Activated CD8-positive, alpha-beta T cell treated with anti-CD3 and anti-CD28 coated beads, Interleukin-2, amount 10 ng/mL, durations not matched to agents 7 days and 5 days (primary cell): Measurements from ENCODE around the gene LIG3. TPM values are rescaled to one million over a fixed set of nuclear protein-coding genes. Genes with fewer than 3 reads are reported as not detected.

Source experiments
- ATAC-seq: fragments of 150-1000 bp; cut with Tn5 transposase; one replicate; pipeline ENCODE4 v1.10.0; 2021; ENCODE audit warnings: moderate library complexity
- CTCF ChIA-PET: fragments of 350-600 bp; sonication (Branson Sonifier 250); formaldehyde crosslinking; loops from one replicate; lab custom pipeline; 2021; ENCODE audit warnings: antibody characterized with exemption; lab: Charles Lee
- POLR2A ChIA-PET: fragments of 350-600 bp; sonication (Branson Sonifier 250); formaldehyde crosslinking; loops from one replicate; lab custom pipeline; 2021; ENCODE audit warnings: antibody characterized with exemption; lab: Charles Lee
- DNase-seq: peaks from one replicate; pipeline ENCODE4 v3.0.0-alpha.2; 2020
- H3K27ac Mint-ChIP-seq: one replicate; pipeline ENCODE4 v1.8.0; 2021; ENCODE audit warnings: mild to moderate bottlenecking, mixed read lengths
- H3K27me3 Mint-ChIP-seq: one replicate; pipeline ENCODE4 v1.8.0; 2021; ENCODE audit warnings: low read depth, mixed read lengths
- H3K36me3 Mint-ChIP-seq: one replicate; pipeline ENCODE4 v1.8.0; 2021; ENCODE audit warnings: low read depth, mixed read lengths
- H3K4me1 Mint-ChIP-seq: one replicate; pipeline ENCODE4 v1.8.0; 2021; ENCODE audit warnings: low read depth, mixed read lengths
- H3K4me3 Mint-ChIP-seq: one replicate; pipeline ENCODE4 v1.8.0; 2021; ENCODE audit warnings: mild to moderate bottlenecking, mixed read lengths
- H3K9me3 Mint-ChIP-seq: one replicate; pipeline ENCODE4 v1.8.0; 2022; ENCODE audit warnings: mixed read lengths; ENCODE audit not compliant: insufficient read depth
- total RNA-seq, 2 experiments: library from RNA; stranded (reverse); gene quantifications; one replicate each; pipeline ENCODE4 v1.2.3, GENCODE V29; 2021

Gene LIG3
- total RNA-seq, 2 experiments from 2014 or later = 38.7 to 42.2 TPM

GRCh38 chr17:35052780-35053179 lies 72.5 kb downstream of the LIG3 start:
- H3K9me3 Mint-ChIP-seq = no peaks in the 10 kb centered on the region
- H3K27me3 Mint-ChIP-seq = no peaks in the 10 kb centered on the region
- H3K4me3 Mint-ChIP-seq = no peak overlapping the region
- H3K4me1 Mint-ChIP-seq = peaks cover 45% of the 10 kb centered on the region
- POLR2A ChIA-PET = interaction anchor here (1.5 to 2.2 kb wide), 4 partner anchors 10 to 30 kb away, joined by 3 to 12 read pairs (median 5); partner anchors contain the start of gene RFFL
- H3K27ac Mint-ChIP-seq = no peak overlapping the region
- ATAC-seq = no peak
- H3K36me3 Mint-ChIP-seq = peaks cover 16% of the 10 kb centered on the region
- no peak for DNase-seq
- CTCF ChIA-PET = interaction anchor here (1.1 to 1.6 kb wide), 6 partner anchors 9 to 67 kb away, joined by 3 to 17 read pairs (median 3); partner anchors contain the start of gene RFFL

GRCh38 chr17:35053204-35053603 lies 72.9 kb downstream of the LIG3 start:
- ChIA-PET POLR2A (interaction anchor here (0.5 to 2.2 kb wide), 5 partner anchors 10 to 30 kb away, joined by 3 to 12 read pairs (median 5); partner anchors contain the start of gene RFFL), CTCF (interaction anchor here (1.1 to 1.6 kb wide), 7 partner anchors 9 to 67 kb away, joined by 3 to 17 read pairs (median 3); partner anchors contain the start of gene RFFL)
- H3K36me3 Mint-ChIP-seq = peaks cover 16% of the 10 kb centered on the region
- H3K9me3 Mint-ChIP-seq = no peaks in the 10 kb centered on the region
- no peak overlapping the region for H3K4me3 Mint-ChIP-seq
- H3K27ac Mint-ChIP-seq = no peak overlapping the region
- ATAC-seq (no peak), DNase-seq (no peak)
- no peaks in the 10 kb centered on the region for H3K27me3 Mint-ChIP-seq
- peaks cover 45% of the 10 kb centered on the region for H3K4me1 Mint-ChIP-seq

- Mint-ChIP-seq H3K27ac (no peak overlapping the region), H3K9me3 (no peaks in the 10 kb centered on the region), H3K27me3 (no peaks in the 10 kb centered on the region), H3K4me3 (no peak overlapping the region), H3K36me3 (peaks cover 22% of the 10 kb centered on the region), H3K4me1 (peaks cover 30% of the 10 kb centered on the region)
- ATAC-seq = no peak
- POLR2A ChIA-PET = no interaction called here
- no peak for DNase-seq
- CTCF ChIA-PET = interaction anchor here (0.8 to 1.6 kb wide), 2 partner anchors 15 to 33 kb away, joined by 3 to 5 read pairs; no protein-coding TSS in a partner anchor
Measured at GRCh38 chr17:35056013-35056412, 75.7 kb downstream of the LIG3 start.

- DNase-seq (no peak), ATAC-seq (no peak)
- H3K4me3 Mint-ChIP-seq = no peak overlapping the region
- H3K27me3 Mint-ChIP-seq = no peaks in the 10 kb centered on the region
- no peaks in the 10 kb centered on the region for H3K9me3 Mint-ChIP-seq
- H3K4me1 Mint-ChIP-seq = peaks cover 18% of the 10 kb centered on the region
- H3K36me3 Mint-ChIP-seq = peaks cover 28% of the 10 kb centered on the region
- no peak overlapping the region for H3K27ac Mint-ChIP-seq
- POLR2A ChIA-PET = no interaction called here
- CTCF ChIA-PET = no interaction called here
Measured at GRCh38 chr17:35057332-35057915, 77.1 kb downstream of the LIG3 start.

Other genes with a start within 250 kb of the LIG3 start
- 1 to 10 TPM in 1 of 2 experiments, under 1 TPM in 1; 0.83 to 1.1 TPM for gene CCT6B, start 19.1 kb upstream of the LIG3 start, total RNA-seq
- 10 to 100 TPM; 22.1 to 24.1 TPM for gene ZNF830, start 19.0 kb upstream of the LIG3 start, total RNA-seq
- gene RFFL, start 83.2 kb downstream of the LIG3 start, total RNA-seq = 10 to 100 TPM; 26.4 to 29.1 TPM
- gene RAD51D, start 139.3 kb downstream of the LIG3 start, total RNA-seq = 10 to 100 TPM; 32.1 to 33.6 TPM
- not detected for gene FNDC8, start 141.1 kb downstream of the LIG3 start, total RNA-seq
- 10 to 100 TPM; 22.1 to 23.3 TPM for gene NLE1, start 161.8 kb downstream of the LIG3 start, total RNA-seq
- not detected for gene UNC45B, start 167.3 kb downstream of the LIG3 start, total RNA-seq
- not detected for gene SLC35G3, start 213.9 kb downstream of the LIG3 start, total RNA-seq